Trophoblast cell (in vitro differentiated cells and primary cell): ENCODE measurements around the gene LUC7L2.
"Not testable (repeated sequence)": the region's sequence is repeated elsewhere in the genome, so short reads cannot be mapped to it uniquely, and the experiment has no call there.

Experiments used
- DNase-seq, 2 donors: peaks; one replicate each; pipeline ENCODE4 v3.0.0-alpha.2; 2016
- H2AFZ ChIP-seq: 2 replicates; pipeline ENCODE4 v1.6.1; 2013; ENCODE audit warnings: low read length, moderate library complexity, mild to moderate bottlenecking; ENCODE audit not compliant: insufficient read depth, poor library complexity
- H2AK5ac ChIP-seq: 2 replicates; pipeline ENCODE4 v1.6.1; 2013; ENCODE audit warnings: mild to moderate bottlenecking, low read length
- H2BK120ac ChIP-seq: 2 replicates; pipeline ENCODE4 v1.6.1; 2013; ENCODE audit warnings: low read length, mild to moderate bottlenecking, moderate library complexity; ENCODE audit not compliant: insufficient read depth, poor library complexity
- H2BK12ac ChIP-seq: 2 replicates; pipeline ENCODE4 v1.6.1; 2013; ENCODE audit warnings: mild to moderate bottlenecking, low read length, moderate library complexity
- H2BK5ac ChIP-seq: 2 replicates; pipeline ENCODE4 v1.6.1; 2013; ENCODE audit warnings: low read length, low read depth, moderate library complexity, mild to moderate bottlenecking; ENCODE audit not compliant: poor library complexity
- H3K14ac ChIP-seq: 2 replicates; pipeline ENCODE4 v1.6.1; 2013; ENCODE audit warnings: mild to moderate bottlenecking, low read length
- H3K18ac ChIP-seq: 2 replicates; pipeline ENCODE4 v1.6.1; 2013; ENCODE audit warnings: mild to moderate bottlenecking, low read length
- H3K23ac ChIP-seq: 2 replicates; pipeline ENCODE4 v1.6.1; 2013; ENCODE audit warnings: low read length
- H3K27ac ChIP-seq: 2 replicates; pipeline ENCODE4 v1.5.1; 2013; ENCODE audit warnings: low read depth, mild to moderate bottlenecking, inconsistent platforms, low read length, moderate library complexity
- H3K27me3 ChIP-seq: 2 replicates; pipeline ENCODE4 v1.6.1; 2013; ENCODE audit warnings: inconsistent platforms, mild to moderate bottlenecking, low read length, moderate library complexity; ENCODE audit not compliant: insufficient read depth
- H3K36me3 ChIP-seq, 2 experiments: 1 replicate in 1 of 2; 2 replicates in 1 of 2; pipeline ENCODE4 v1.6.1; 2013; ENCODE audit warnings: low read length in 2 of 2, mild to moderate bottlenecking in 2 of 2, moderate library complexity in 1 of 2; ENCODE audit not compliant: insufficient read depth in 2 of 2, control insufficient read depth in 1 of 2
- H3K4ac ChIP-seq: 2 replicates; pipeline ENCODE4 v1.6.1; 2013; ENCODE audit warnings: low read depth, mild to moderate bottlenecking, low read length, moderate library complexity
- H3K4me1 ChIP-seq, 2 experiments: 1 replicate in 1 of 2; 2 replicates in 1 of 2; pipeline ENCODE4 v1.6.1; 2013; ENCODE audit warnings: low read length in 2 of 2, mild to moderate bottlenecking in 2 of 2, moderate library complexity in 1 of 2; ENCODE audit not compliant: insufficient read depth in 2 of 2, control insufficient read depth in 1 of 2
- H3K4me2 ChIP-seq: 2 replicates; pipeline ENCODE4 v1.6.1; 2013; ENCODE audit warnings: inconsistent platforms, mild to moderate bottlenecking, low read length, moderate library complexity
- H3K4me3 ChIP-seq: 2 replicates; pipeline ENCODE4 v1.5.1; 2013; ENCODE audit warnings: mild to moderate bottlenecking, low read depth, low read length, inconsistent platforms
- H3K79me1 ChIP-seq: one replicate; pipeline ENCODE4 v1.6.1; 2013; ENCODE audit warnings: low read length
- H3K79me2 ChIP-seq: 2 replicates; pipeline ENCODE4 v1.6.1; 2013; ENCODE audit warnings: low read length, mild to moderate bottlenecking; ENCODE audit not compliant: control insufficient read depth, insufficient read depth, poor library complexity
- H3K9ac ChIP-seq: 2 replicates; pipeline ENCODE4 v1.6.1; 2013; ENCODE audit warnings: mild to moderate bottlenecking, low read length
- H3K9me3 ChIP-seq: 2 replicates; pipeline ENCODE4 v1.6.1; 2013; ENCODE audit warnings: low read depth, mild to moderate bottlenecking, control low read depth, inconsistent platforms, low read length; ENCODE audit not compliant: insufficient read depth
- H4K12ac ChIP-seq: 2 replicates; pipeline ENCODE4 v1.6.1; 2013; ENCODE audit warnings: low read depth, mild to moderate bottlenecking, low read length, moderate library complexity
- H4K8ac ChIP-seq: 2 replicates; pipeline ENCODE4 v1.6.1; 2013; ENCODE audit warnings: low read depth, mild to moderate bottlenecking, low read length, moderate library complexity
- H4K91ac ChIP-seq: one replicate; pipeline ENCODE4 v1.6.1; 2013; ENCODE audit warnings: low read depth, mild to moderate bottlenecking, low read length, moderate library complexity
- WGBS: extraction: QIAGEN DNeasy Blood & Tissue Kit; methylation state at CpG from one replicate; pipeline ENCODE4 v1.1.7; 2013; ENCODE audit warnings: missing lambda C conversion rate; ENCODE audit not compliant: insufficient read length, insufficient coverage; ENCODE audit errors: extremely low coverage; 5-methylcytosine and 5-hydroxymethylcytosine counted together

The LUC7L2 gene

DNA sequence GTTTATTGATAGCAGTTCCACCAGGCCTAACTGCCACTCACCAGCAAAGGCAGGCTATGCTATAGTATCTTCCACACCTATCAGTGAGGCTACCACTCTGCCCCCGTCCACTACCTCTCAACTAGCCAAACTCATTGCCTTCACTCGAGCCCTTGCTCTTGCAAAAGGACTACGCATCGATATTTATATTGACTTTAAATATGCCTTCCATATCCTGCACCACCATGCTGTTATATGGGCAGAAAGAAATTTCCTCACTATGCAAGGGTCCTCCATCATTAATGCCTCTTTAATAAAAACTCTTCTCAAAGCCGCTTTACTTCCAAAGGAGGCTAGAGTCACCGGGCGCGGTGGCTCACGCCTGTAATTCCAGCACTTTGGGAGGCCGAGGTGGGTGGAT, 105.4 kb downstream of the LUC7L2 start:
- no CpG with 5 or more reads among the region's 10 CpGs for WGBS
- DNase-seq = not testable (repeated sequence)

DNA sequence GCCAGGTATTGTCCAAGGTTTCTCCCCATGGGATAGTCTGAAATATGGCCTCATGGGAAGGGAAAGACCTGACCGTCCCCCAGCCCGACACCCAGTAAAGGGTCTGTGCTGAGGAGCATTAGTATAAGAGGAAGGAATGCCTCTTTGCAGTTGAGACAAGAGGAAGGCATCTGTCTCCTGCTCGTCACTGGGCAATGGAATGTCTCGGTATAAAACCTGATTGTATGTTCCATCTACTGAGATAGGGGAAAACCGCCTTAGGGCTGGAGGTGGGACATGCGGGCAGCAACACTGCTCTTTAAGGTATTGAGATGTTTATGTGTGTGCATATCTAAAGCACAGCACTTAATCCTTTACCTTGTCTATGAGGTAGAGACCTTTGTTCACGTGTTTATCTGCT, 108.0 kb downstream of the LUC7L2 start:
- H3K36me3 ChIP-seq, H3K14ac ChIP-seq, H2BK12ac ChIP-seq, H3K79me1 ChIP-seq, H3K9me3 ChIP-seq, H2AK5ac ChIP-seq, H3K23ac ChIP-seq, H4K12ac ChIP-seq, H3K18ac ChIP-seq, H2AFZ ChIP-seq, H4K91ac ChIP-seq, H3K9ac ChIP-seq, H3K27me3 ChIP-seq, H2BK5ac ChIP-seq, H4K8ac ChIP-seq, H3K4me1 ChIP-seq, H2BK120ac ChIP-seq, H3K27ac ChIP-seq, H3K4me2 ChIP-seq, H3K79me2 ChIP-seq, H3K4ac ChIP-seq, H3K4me3 ChIP-seq: not testable (repeated sequence)
- WGBS = no CpG with 5 or more reads among the region's 7 CpGs
- peak; percentile 70 to 80 for DNase-seq

More for the DNA sequence above, 105.4 kb downstream of the LUC7L2 start:
- not testable (repeated sequence) for H3K4me1 ChIP-seq, H2BK120ac ChIP-seq, H3K23ac ChIP-seq, H3K4ac ChIP-seq, H3K27me3 ChIP-seq, H3K18ac ChIP-seq, H3K27ac ChIP-seq, H3K79me1 ChIP-seq, H3K9me3 ChIP-seq, H3K4me2 ChIP-seq, H2AK5ac ChIP-seq, H4K12ac ChIP-seq, H3K4me3 ChIP-seq, H4K91ac ChIP-seq, H3K9ac ChIP-seq, H2BK5ac ChIP-seq, H4K8ac ChIP-seq, H3K36me3 ChIP-seq, H2BK12ac ChIP-seq, H3K14ac ChIP-seq, H2AFZ ChIP-seq, H3K79me2 ChIP-seq

GRCh38 chr7:139468281-139468680, 108.6 kb downstream of the LUC7L2 start:
- not testable (repeated sequence) for H2AFZ ChIP-seq, H2BK12ac ChIP-seq, H3K14ac ChIP-seq, H3K9me3 ChIP-seq, H4K91ac ChIP-seq, H2BK5ac ChIP-seq, DNase-seq, H3K27me3 ChIP-seq, H3K4me2 ChIP-seq, H3K79me1 ChIP-seq, H3K79me2 ChIP-seq, H2AK5ac ChIP-seq, H3K23ac ChIP-seq, H3K4me1 ChIP-seq, H3K36me3 ChIP-seq, H4K12ac ChIP-seq, H3K4me3 ChIP-seq, H3K27ac ChIP-seq, H4K8ac ChIP-seq, H3K9ac ChIP-seq, H3K18ac ChIP-seq, H3K4ac ChIP-seq, H2BK120ac ChIP-seq
- WGBS = no CpG with 5 or more reads among the region's 5 CpGs

DNA sequence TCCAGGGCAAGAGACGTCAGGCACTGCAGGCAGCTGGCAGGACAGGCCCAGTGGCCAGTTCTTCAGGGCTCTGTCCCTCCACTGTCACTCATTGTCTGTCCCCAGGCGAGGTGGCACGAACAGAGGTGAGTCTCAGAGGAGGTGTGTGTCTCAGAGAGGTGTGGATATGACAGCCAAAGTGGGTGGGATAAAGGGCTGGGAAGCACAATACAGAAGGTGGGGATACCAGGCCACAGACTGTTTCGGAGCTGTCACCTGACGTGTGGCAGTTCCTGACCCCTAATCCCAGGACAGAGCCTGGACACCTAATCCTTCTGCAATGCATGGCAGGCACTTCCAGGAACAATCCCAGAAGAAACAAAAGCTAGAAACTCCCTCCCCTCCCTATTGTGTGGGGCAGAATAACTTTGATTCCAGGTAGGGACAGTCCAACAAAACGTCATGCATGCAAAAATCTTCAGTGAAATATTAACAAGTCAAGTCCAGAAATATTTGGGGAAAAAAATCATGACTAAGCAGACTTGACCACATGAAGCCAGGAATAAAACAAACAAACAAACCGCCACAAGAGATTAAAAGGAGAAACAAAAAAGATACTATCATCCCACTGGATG, 112.2 kb downstream of the LUC7L2 start:
- Histone ChIP-seq H4K91ac (peak overlapping the region; percentile 29), H3K14ac (peak overlapping the region; percentile 39), H2AFZ (no peak overlapping the region), H3K23ac (no peak overlapping the region), H3K79me1 (peaks cover 4% of the 10 kb centered on the region), H3K4me2 (no peak overlapping the region), H2AK5ac (no peak overlapping the region), H3K4me3 (no peak overlapping the region), H2BK12ac (peak overlapping the region; percentile 60), H3K27ac (no peak overlapping the region), H2BK5ac (no peak overlapping the region), H3K9me3 (no peaks in the 10 kb centered on the region), H3K4ac (no peak overlapping the region), H3K27me3 (no peaks in the 10 kb centered on the region), H4K8ac (peak overlapping the region; percentile 26), H3K79me2 (no peaks in the 10 kb centered on the region), H4K12ac (peak overlapping the region; percentile 11), H3K18ac (peak overlapping the region; percentile 11), H3K4me1 (peaks cover 6 to 7% of the 10 kb centered on the region in 2 experiments), H3K36me3 (peaks cover 0 to 2% of the 10 kb centered on the region in 2 experiments), H2BK120ac (no peak overlapping the region), H3K9ac (no peak overlapping the region)
- WGBS = no CpG with 5 or more reads among the region's 7 CpGs
- peak; percentile 84 for DNase-seq
